Large intestine (tissue), 3 donors: ENCODE data around the gene FAM118B. TPM values are rescaled to one million over a fixed set of nuclear protein-coding genes. Genes with fewer than 3 reads are reported as not detected.

ENCODE experiments used
- DNase-seq, 2 donors: peaks; one replicate each; pipeline versions ENCODE4 v3.0.0 to v3.0.0-alpha.2; 2013
- H3K27ac ChIP-seq: one replicate; pipeline ENCODE4 v1.5.1; 2013; ENCODE audit warnings: low read length
- H3K27me3 ChIP-seq: 2 replicates; pipeline ENCODE4 v1.6.1; 2013; ENCODE audit warnings: low read length; ENCODE audit not compliant: control insufficient read depth, insufficient read depth
- H3K36me3 ChIP-seq: 2 replicates; pipeline ENCODE4 v1.6.1; 2013; ENCODE audit warnings: low read length; ENCODE audit not compliant: control insufficient read depth, insufficient read depth
- H3K4me1 ChIP-seq: one replicate; pipeline ENCODE4 v1.6.1; 2013; ENCODE audit warnings: low read length; ENCODE audit not compliant: control insufficient read depth, insufficient read depth
- H3K4me3 ChIP-seq: one replicate; pipeline ENCODE4 v1.5.1; 2013; ENCODE audit warnings: low read length
- H3K9me3 ChIP-seq: one replicate; pipeline ENCODE4 v1.6.1; 2013; ENCODE audit warnings: mild to moderate bottlenecking, low read depth, low read length, moderate library complexity; ENCODE audit not compliant: control insufficient read depth
- WGBS: methylation state at CpG from one replicate; pipeline ENCODE4 v1.1.5; 2013; ENCODE audit warnings: low lambda C conversion rate; ENCODE audit not compliant: insufficient coverage; 5-methylcytosine and 5-hydroxymethylcytosine counted together
- polyA plus RNA-seq: library from polyadenylated mRNA; unstranded; fragments of 120-200 nt; gene quantifications from one replicate; pipeline ENCODE4 v1.2.1, GENCODE V29; 2013

Gene FAM118B
- polyA plus RNA-seq, 1 donor = 26.8 TPM

DNA sequence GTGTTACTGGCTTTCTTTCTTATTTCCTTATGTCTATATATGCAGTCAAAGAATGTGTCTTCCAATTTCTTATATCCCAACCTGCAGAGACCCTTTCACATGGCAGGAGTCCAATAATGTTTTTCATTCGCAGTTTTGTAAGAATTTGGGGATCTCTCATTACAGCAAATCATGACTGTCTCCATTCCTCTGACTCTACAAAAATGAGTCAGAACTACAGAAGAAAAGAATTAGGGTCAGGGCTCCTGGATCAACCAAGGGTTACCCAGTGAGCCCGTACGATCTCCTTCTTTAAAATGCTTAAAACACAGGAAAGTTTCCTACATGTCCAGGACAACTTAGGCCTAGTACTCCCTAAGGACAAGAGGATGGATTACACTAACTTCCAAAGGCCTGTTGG is 42.3 kb upstream of the FAM118B start:
- Histone ChIP-seq H3K9me3 (peaks cover 3% of the 10 kb centered on the region), H3K36me3 (no peaks in the 10 kb centered on the region), H3K27me3 (no peaks in the 10 kb centered on the region), H3K4me1 (peaks cover 18% of the 10 kb centered on the region), H3K4me3 (no peak overlapping the region), H3K27ac (no peak overlapping the region)
- no CpG with 5 or more reads among the region's 3 CpGs for WGBS
- DNase-seq = no peak

DNA sequence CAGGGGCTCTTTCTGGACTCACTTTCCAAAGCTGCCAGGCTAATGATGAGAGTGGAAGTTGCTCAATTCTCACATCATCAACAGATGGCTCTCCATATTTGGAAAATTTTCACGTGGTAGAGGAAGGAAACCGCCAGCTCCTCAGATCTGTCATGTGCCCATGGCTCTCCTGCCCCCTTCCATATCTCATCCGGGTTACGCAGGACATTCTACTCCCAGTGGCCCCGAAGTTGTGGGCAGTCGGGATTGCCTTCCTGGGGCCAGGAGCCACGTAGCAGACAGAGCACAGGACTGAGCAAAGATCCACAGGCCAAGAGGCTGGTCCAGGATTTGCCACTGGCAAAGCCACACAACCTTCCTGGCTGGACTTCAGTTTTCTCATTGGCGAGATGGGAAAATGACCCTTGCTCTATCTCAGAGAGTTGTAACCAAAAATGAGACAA is 39.0 kb upstream of the FAM118B start:
- H3K27ac ChIP-seq = no peak overlapping the region
- WGBS = no CpG with 5 or more reads among the region's 8 CpGs
- DNase-seq = no peak
- H3K36me3 ChIP-seq = no peaks in the 10 kb centered on the region
- no peaks in the 10 kb centered on the region for H3K4me1 ChIP-seq
- H3K4me3 ChIP-seq = no peak overlapping the region
- H3K27me3 ChIP-seq = no peaks in the 10 kb centered on the region
- no peaks in the 10 kb centered on the region for H3K9me3 ChIP-seq

DNA sequence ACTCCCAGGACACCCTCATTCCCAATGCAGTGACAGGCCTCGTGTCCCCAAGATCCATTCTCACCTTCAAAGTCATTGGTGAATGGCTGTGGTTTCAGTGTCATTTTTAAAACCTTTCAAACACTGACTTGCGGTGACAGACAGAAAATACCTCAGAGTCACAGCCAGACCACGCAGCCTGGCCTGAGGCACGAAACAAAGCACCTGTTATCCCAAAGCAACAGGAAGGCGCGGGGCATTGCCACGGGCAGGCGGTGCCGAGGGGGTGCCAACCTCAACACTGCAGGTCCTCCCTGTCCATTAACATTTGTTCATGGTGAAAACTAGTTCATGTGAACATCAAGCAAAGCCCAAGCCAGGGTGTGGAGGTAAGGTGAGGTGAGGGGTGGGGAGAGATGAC is 38.3 kb upstream of the FAM118B start:
- Histone ChIP-seq H3K9me3 (no peaks in the 10 kb centered on the region), H3K4me1 (no peaks in the 10 kb centered on the region), H3K4me3 (no peak overlapping the region), H3K27ac (no peak overlapping the region), H3K36me3 (no peaks in the 10 kb centered on the region), H3K27me3 (no peaks in the 10 kb centered on the region)
- no CpG with 5 or more reads among the region's 9 CpGs for WGBS
- no peak for DNase-seq

DNA sequence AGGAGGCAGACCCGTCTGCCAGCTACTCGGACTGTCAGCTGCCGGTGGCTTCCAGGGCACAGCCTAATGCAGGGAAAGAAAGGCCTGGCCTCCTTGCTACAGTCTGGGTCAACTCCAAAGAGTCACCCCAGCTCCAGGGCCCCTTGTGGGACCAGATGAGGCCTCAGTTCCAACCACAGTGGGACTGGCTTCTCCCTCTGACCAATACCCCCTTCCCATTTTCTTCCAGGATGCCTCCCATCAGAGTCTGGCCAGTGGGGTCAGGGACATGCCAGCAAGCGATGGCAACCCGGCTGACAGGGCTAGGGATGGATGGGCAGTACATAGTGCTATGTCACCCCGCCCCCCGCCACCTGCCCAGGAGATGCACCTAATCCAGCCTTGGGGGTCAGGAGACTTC is 36.8 kb upstream of the FAM118B start:
- WGBS = no CpG with 5 or more reads among the region's 7 CpGs
- Histone ChIP-seq H3K27me3 (no peaks in the 10 kb centered on the region), H3K36me3 (no peaks in the 10 kb centered on the region), H3K4me1 (no peaks in the 10 kb centered on the region), H3K27ac (no peak overlapping the region), H3K4me3 (no peak overlapping the region), H3K9me3 (no peaks in the 10 kb centered on the region)
- DNase-seq = no peak

DNA sequence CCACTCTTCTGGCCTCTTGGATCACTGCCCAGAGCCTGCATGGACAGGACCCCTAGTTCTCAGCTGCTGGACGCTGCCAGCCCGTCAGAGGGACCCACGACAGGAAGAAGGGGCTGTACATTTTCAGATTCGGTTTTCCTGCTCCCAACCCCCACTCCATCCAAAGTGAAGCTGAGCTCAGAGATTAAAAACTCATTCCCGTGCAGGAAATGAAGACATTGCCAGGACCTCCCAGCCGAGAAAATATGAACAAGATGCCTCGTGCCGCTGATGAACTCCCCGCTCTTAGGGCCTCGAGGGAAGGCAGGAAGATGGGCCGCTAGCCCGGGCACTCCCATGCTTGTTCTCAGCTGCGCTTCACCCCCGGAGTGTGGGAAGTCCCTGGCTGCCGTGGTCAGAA is 36.2 kb upstream of the FAM118B start:
- no peaks in the 10 kb centered on the region for H3K4me1 ChIP-seq
- H3K27ac ChIP-seq = no peak overlapping the region
- no peaks in the 10 kb centered on the region for H3K36me3 ChIP-seq
- H3K9me3 ChIP-seq = no peaks in the 10 kb centered on the region
- WGBS = no CpG with 5 or more reads among the region's 15 CpGs
- no peak overlapping the region for H3K4me3 ChIP-seq
- no peaks in the 10 kb centered on the region for H3K27me3 ChIP-seq
- DNase-seq = no peak

DNA sequence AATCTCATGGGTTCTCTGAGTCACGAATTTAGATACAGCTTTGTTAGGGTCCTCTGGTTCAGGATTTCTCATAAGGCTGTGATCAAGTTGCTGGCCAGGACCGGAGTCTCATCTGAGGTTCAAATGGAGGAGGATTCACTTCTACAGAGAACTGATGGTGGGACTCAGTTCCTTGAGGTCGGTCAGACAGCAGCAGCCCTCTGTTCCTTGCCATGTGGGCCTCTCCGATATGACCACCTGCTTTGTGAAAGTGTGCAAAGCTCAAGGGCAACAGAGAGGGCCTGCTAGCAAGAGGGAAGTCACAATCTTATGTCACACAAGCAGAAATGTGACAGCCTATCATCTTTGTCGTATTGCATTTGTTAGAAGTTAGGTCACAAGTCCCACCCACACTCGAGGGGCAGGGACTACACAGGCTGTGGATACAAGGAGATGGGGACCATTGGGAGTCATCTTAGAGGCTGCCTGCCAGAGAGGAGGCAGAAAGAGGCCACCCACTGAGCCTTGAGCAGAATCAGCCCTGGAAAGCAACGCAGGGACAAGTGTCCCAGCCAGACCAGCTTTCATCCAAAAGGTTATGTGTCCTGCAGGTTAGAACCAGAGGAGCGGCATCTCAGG is 34.6 kb upstream of the FAM118B start:
- Histone ChIP-seq H3K4me1 (no peaks in the 10 kb centered on the region), H3K27ac (no peak overlapping the region), H3K36me3 (no peaks in the 10 kb centered on the region), H3K4me3 (no peak overlapping the region), H3K27me3 (no peaks in the 10 kb centered on the region), H3K9me3 (no peaks in the 10 kb centered on the region)
- DNase-seq = no peak
- WGBS = no CpG with 5 or more reads among the region's 8 CpGs

DNA sequence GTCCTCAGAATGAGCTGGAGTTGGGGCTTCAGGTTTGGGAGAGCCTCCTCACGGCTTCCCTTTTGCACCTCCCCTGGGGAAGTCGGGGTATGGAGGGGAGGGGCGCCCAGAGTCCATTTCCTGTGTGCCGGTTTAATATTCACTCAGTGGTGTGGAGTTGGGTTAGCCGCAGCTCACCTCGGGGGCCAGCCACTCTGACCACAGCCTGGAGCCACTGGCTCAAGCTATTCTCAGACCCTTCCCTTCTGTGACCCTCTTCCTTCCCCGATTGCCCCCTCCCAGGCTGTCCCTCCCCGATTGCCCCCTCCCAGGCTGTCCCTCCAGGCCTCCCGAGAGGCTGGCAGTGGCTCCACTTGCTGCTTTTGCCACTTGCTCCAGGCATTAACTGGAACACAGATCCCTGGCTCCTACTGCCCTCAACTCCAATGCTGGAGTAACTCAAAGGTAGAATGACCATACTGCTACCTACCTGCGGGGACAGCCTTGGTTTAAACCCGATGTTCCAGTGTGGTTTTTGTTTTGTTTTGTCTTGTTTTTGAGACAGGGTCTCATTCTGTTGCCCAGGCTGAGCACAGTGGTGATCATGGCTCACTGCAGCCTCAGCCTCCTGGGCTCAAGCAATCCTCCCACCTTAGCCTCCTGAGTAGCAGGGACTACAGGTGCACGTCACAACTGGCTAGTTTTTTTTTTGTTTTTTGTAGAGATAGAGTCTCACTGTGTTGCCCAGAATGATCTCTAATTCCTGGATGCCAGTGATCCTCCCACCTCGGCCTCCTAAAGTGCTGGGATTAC is 29.4 kb upstream of the FAM118B start:
- Histone ChIP-seq H3K36me3 (no peaks in the 10 kb centered on the region), H3K27me3 (no peaks in the 10 kb centered on the region), H3K4me1 (peaks cover 16% of the 10 kb centered on the region), H3K27ac (no peak overlapping the region), H3K9me3 (no peaks in the 10 kb centered on the region), H3K4me3 (no peak overlapping the region)
- 100% methylated on average over 1 of the region's 13 CpGs for WGBS
- DNase-seq = no peak

DNA sequence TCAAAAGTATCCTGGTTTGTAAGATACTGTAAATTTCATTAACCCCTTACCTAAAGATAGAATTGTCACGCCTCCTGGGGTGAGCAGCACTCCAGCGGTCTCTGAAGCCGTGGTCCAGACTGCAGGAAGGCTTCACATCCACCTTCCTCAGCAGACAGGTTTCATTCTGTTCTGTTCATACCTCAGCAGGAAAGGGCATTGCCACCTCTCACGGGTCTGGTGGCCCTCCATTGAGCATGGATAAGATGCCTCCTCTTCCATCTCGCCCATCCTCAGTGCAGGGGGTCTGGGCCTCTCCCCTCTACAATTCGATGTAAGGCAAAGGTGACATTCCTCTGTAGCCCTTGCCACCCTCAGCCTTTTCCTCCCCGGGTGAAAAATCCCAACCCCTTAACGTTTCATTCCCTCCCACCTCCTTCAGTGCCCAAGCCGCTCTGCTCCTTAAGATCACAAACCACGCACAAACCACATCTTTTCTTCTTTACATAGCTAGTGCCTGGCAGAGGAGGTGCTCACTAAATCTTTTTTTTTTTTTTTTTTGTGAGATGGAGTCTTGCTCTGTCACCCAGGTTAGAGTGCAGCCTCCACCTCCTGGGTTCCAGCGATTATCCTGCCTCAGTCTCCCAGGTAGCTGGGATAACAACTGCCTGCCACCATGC is 28.7 kb upstream of the FAM118B start:
- no peak for DNase-seq
- Histone ChIP-seq H3K4me1 (peaks cover 16% of the 10 kb centered on the region), H3K4me3 (no peak overlapping the region), H3K9me3 (no peaks in the 10 kb centered on the region), H3K27me3 (no peaks in the 10 kb centered on the region), H3K36me3 (no peaks in the 10 kb centered on the region), H3K27ac (no peak overlapping the region)
- WGBS = no CpG with 5 or more reads among the region's 11 CpGs

DNA sequence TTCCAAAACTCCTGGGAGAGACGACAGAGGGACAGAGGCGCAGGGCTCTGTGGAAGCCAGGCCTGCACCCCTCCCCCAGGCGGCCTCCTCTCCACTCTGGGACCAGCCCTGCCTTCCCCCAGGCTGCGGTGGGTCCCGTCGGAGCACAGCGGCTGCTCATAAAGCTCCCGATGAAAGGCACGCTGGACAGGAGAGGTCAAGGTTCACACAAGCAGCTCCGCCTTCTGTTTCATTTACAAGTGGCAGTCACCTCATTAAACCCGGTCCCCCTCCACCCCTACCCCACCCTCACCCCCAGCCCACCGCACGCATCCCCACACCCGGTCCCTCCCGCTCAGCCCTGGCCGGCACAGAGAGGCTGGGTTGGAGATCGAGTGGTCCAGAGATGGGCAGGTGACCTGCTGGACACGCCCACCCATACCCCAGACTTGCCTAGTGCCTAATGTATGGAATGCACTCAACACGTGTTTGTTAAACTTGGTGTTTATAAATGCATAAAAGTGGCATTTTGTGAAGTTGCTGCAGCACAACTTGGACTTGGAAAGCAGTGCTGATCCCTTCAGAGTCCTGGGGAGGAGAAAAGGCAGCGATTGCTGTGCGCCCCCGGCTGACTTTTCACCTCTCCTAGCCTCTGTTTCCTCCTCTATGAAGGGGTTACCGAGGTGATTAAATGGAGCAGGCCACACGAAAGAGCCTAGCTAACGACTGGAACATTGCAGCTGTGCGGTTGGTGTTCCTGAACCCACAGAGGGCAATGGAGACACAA is 26.1 kb upstream of the FAM118B start:
- no CpG with 5 or more reads among the region's 26 CpGs for WGBS
- Histone ChIP-seq H3K27me3 (no peaks in the 10 kb centered on the region), H3K9me3 (no peaks in the 10 kb centered on the region), H3K4me3 (no peak overlapping the region), H3K27ac (no peak overlapping the region), H3K36me3 (peaks cover 3% of the 10 kb centered on the region), H3K4me1 (peaks cover 16% of the 10 kb centered on the region)
- peak; percentile 38 to 58 for DNase-seq

DNA sequence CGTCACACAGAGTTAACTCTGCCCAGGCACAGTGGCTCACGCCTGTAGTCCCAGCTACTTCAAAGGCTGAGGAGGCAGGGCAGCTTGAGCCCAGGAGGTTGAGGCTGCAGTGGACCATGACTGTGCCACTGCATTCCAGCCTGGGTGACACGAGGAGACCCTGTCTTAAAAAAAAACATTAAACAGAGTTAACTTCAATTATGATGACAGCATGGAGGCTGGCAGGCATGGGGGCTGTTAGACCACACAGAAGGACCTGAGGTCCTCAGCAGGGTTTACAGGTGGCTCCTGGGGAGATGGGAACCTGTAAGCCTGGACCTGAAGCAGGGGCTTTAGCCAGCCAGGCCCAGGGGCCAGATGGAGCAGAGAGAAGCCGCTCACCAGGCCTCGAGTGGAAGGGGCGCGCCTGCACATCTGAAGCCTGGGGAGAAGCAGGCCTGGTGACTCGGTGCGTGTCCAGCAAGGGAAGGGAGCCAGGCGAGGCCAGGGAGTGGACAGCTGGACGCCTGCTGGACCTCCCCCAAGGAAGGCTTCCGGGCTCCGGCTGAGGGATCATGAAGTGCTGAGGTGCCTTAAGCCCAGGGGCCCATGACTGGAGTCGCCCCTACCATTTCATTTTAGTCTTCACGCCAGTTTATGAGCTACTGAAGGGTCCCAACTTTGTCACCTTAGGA is 25.4 kb upstream of the FAM118B start:
- Histone ChIP-seq H3K36me3 (peaks cover 8% of the 10 kb centered on the region), H3K4me3 (no peak overlapping the region), H3K4me1 (peaks cover 16% of the 10 kb centered on the region), H3K27me3 (no peaks in the 10 kb centered on the region), H3K9me3 (no peaks in the 10 kb centered on the region), H3K27ac (no peak overlapping the region)
- DNase-seq = no peak
- WGBS = 80% methylated on average over 1 of the region's 15 CpGs
